ENCODE results near the gene PDE4B. TPM values are rescaled to one million over a fixed set of nuclear protein-coding genes. Genes with fewer than 3 reads are reported as not detected.

PDE4B gene
- total RNA-seq, 1 experiment from 2014 or later, result not detected

DNA sequence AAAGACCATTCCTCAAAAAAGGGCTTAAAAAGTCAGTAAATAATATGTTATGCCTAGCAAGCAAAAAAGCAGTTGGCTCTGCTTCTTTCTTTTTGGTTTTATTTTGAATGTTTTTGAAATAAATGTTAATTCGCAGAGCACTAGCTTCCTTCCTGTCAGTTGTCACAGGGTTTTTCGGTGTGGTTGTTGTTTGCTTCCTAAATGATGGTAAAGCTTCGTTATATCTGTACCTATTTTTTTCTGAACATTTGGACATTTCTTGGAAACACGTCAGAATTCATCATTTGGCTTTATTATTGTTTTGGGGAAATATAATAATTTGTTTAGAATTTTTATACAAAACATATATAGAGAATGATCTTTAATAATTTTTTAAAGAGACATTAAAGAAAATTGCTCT is 389.3 kb downstream of the PDE4B start:
- CTCF ChIA-PET, result no interaction called here
- intact Hi-C loops (cut with micrococcal nuclease; ENCODE audit: unreplicated experiment), result no loop called here
- H3K4me1 Mint-ChIP-seq (ENCODE audit: low read depth, unreplicated experiment), result no peaks in the 10 kb centered on the region

DNA sequence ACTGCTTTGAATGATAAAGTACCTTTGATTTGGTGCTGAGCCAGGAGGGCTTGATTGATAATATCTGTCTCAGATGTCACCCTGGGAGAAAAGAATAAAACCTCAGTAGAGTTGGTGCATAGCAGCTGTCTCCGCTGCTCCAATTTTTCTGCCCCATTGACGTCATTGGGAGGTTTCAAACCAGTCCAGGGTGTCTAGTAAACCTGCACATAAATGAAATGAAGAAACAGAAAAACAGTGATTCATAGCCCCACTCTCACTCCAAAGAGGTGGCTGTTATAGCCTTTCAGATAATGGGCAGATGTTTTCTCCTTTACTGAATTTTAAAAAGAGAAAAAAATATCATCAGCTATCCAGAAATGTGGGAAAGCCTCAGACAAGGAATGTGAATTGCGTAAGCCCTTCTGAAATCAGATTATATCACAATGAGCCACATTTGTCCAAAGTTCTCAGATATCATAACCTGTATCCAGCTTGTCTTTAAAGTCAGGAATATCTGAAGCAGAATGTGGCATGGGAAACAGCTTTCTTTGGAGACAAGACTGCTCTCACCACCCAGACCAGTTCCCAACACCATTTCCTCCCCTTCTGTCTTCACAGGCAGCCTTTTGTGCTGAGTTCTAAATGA is 390.0 kb downstream of the PDE4B start:
- no peaks in the 10 kb centered on the region for H3K27me3 Mint-ChIP-seq (ENCODE audit: insufficient read depth, unreplicated experiment)
- BruUV-seq (replicated peaks), result no TSS peak

More for the DNA sequence above, 389.3 kb downstream of the PDE4B start:
- POLR2A ChIA-PET, result no interaction called here
- H3K4me3 Mint-ChIP-seq (ENCODE audit: unreplicated experiment), result no peak overlapping the region
- no peaks in the 10 kb centered on the region for H3K36me3 ChIP-seq (ENCODE audit: control insufficient read depth, insufficient read depth, low read length)
- H3K9me3 Mint-ChIP-seq (ENCODE audit: unreplicated experiment), result no peaks in the 10 kb centered on the region
- TF ChIP-seq, protein P1, sequence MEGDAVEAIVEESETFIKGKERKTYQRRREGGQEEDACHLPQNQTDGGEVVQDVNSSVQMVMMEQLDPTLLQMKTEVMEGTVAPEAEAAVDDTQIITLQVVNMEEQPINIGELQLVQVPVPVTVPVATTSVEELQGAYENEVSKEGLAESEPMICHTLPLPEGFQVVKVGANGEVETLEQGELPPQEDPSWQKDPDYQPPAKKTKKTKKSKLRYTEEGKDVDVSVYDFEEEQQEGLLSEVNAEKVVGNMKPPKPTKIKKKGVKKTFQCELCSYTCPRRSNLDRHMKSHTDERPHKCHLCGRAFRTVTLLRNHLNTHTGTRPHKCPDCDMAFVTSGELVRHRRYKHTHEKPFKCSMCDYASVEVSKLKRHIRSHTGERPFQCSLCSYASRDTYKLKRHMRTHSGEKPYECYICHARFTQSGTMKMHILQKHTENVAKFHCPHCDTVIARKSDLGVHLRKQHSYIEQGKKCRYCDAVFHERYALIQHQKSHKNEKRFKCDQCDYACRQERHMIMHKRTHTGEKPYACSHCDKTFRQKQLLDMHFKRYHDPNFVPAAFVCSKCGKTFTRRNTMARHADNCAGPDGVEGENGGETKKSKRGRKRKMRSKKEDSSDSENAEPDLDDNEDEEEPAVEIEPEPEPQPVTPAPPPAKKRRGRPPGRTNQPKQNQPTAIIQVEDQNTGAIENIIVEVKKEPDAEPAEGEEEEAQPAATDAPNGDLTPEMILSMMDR (IDR thresholded peaks at IDR 0.05; ENCODE audit: insufficient read depth in 1 of 2, low read depth in 1 of 2, low read length in 1 of 2, severe bottlenecking in 1 of 2, unreplicated experiment in 1 of 2), result no peak
- no peaks in the 10 kb centered on the region for H3K9me3 ChIP-seq
- H3K27me3 ChIP-seq (replicated peaks; ENCODE audit: control insufficient read depth, insufficient read depth, low read length), result no peaks in the 10 kb centered on the region
- BruUV-seq (replicated peaks), result no TSS peak
- peaks cover 2% of the 10 kb centered on the region for H3K27me3 Mint-ChIP-seq (ENCODE audit: insufficient read depth, unreplicated experiment)
- no peak overlapping the region for H3K4me3 ChIP-seq (ENCODE audit: low read depth, low read length)
- no peak overlapping the region for H3K27ac Mint-ChIP-seq (ENCODE audit: unreplicated experiment)
- DNase-seq, result no peak
- no peaks in the 10 kb centered on the region for H3K4me1 ChIP-seq
- no peaks in the 10 kb centered on the region for H3K36me3 Mint-ChIP-seq (ENCODE audit: insufficient read depth, unreplicated experiment)

DNA sequence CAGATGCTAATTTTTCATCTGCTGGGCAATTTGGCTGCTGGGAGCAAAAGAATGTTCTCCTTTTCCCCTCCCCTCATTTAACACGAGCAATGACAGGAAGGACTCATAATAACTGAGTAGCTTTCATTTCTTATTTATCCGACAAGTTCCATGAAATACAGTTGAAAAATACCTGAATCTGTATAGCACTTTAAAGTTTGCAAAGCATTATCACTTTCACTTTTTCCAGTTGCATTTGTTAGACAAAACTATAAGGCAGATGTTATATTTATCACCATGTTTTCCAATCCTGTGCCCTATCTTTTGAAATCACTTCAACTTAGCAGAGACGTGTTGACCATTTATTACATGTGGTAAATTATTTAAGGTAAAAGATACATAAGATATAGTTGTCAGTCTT is 390.7 kb downstream of the PDE4B start:
- Mint-ChIP-seq H3K36me3 (ENCODE audit: insufficient read depth, unreplicated experiment) (no peaks in the 10 kb centered on the region), H3K27ac (ENCODE audit: unreplicated experiment) (no peak overlapping the region), H3K4me1 (ENCODE audit: low read depth, unreplicated experiment) (no peaks in the 10 kb centered on the region), H3K4me3 (ENCODE audit: unreplicated experiment) (no peak overlapping the region), H3K27me3 (ENCODE audit: insufficient read depth, unreplicated experiment) (no peaks in the 10 kb centered on the region), H3K9me3 (ENCODE audit: unreplicated experiment) (no peaks in the 10 kb centered on the region)
- TF ChIP-seq, protein P1 (IDR thresholded peaks at IDR 0.05; ENCODE audit: insufficient read depth in 1 of 2, low read depth in 1 of 2, low read length in 1 of 2, severe bottlenecking in 1 of 2, unreplicated experiment in 1 of 2), result no peak
- Histone ChIP-seq H3K9me3 (no peaks in the 10 kb centered on the region), H3K27me3 (replicated peaks; ENCODE audit: control insufficient read depth, insufficient read depth, low read length) (no peaks in the 10 kb centered on the region), H3K4me1 (no peaks in the 10 kb centered on the region), H3K36me3 (ENCODE audit: control insufficient read depth, insufficient read depth, low read length) (no peaks in the 10 kb centered on the region), H3K4me3 (ENCODE audit: low read depth, low read length) (no peak overlapping the region)
- ChIA-PET CTCF (no interaction called here), POLR2A (no interaction called here)
- no peak for DNase-seq
- no TSS peak for BruUV-seq (replicated peaks)
- intact Hi-C loops (cut with micrococcal nuclease; ENCODE audit: unreplicated experiment), result no loop called here

More for the DNA sequence above, 390.0 kb downstream of the PDE4B start:
- Histone ChIP-seq H3K36me3 (ENCODE audit: control insufficient read depth, insufficient read depth, low read length) (no peaks in the 10 kb centered on the region), H3K4me1 (no peaks in the 10 kb centered on the region), H3K4me3 (ENCODE audit: low read depth, low read length) (no peak overlapping the region), H3K9me3 (no peaks in the 10 kb centered on the region), H3K27me3 (replicated peaks; ENCODE audit: control insufficient read depth, insufficient read depth, low read length) (no peaks in the 10 kb centered on the region)
- intact Hi-C loops (cut with micrococcal nuclease; ENCODE audit: unreplicated experiment), result no loop called here
- ChIA-PET CTCF (no interaction called here), POLR2A (no interaction called here)
- no peak for DNase-seq
- H3K9me3 Mint-ChIP-seq (ENCODE audit: unreplicated experiment), result no peaks in the 10 kb centered on the region
- no peaks in the 10 kb centered on the region for H3K36me3 Mint-ChIP-seq (ENCODE audit: insufficient read depth, unreplicated experiment)
- no peak overlapping the region for H3K27ac Mint-ChIP-seq (ENCODE audit: unreplicated experiment)
- TF ChIP-seq, protein P1 (IDR thresholded peaks at IDR 0.05; ENCODE audit: insufficient read depth in 1 of 2, low read depth in 1 of 2, low read length in 1 of 2, severe bottlenecking in 1 of 2, unreplicated experiment in 1 of 2), result no peak
- no peaks in the 10 kb centered on the region for H3K4me1 Mint-ChIP-seq (ENCODE audit: low read depth, unreplicated experiment)
- H3K4me3 Mint-ChIP-seq (ENCODE audit: unreplicated experiment), result no peak overlapping the region
